ENCODE measurements around the gene PGAP2.

DNA sequence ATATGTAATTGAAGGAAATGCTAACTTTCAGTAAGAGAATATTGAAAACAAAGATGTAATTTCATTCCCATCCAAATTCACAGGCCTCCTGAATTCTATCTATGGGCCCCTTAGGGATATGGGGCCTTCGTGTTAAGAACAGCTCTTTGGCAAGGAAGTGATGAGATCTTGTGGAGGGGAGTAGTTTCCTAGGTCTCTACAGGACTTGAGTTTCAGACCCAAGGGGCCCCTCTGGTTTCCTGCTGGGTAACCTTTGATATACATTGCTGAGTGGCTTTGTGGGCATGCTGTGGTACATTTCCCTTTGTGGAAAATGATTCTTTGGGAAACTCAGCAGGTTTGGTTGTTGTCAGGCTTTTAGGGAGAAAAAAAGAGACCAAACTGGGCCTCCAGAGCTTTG, 53.3 kb downstream of the PGAP2 start:
- TF ChIP-seq, protein P1, sequence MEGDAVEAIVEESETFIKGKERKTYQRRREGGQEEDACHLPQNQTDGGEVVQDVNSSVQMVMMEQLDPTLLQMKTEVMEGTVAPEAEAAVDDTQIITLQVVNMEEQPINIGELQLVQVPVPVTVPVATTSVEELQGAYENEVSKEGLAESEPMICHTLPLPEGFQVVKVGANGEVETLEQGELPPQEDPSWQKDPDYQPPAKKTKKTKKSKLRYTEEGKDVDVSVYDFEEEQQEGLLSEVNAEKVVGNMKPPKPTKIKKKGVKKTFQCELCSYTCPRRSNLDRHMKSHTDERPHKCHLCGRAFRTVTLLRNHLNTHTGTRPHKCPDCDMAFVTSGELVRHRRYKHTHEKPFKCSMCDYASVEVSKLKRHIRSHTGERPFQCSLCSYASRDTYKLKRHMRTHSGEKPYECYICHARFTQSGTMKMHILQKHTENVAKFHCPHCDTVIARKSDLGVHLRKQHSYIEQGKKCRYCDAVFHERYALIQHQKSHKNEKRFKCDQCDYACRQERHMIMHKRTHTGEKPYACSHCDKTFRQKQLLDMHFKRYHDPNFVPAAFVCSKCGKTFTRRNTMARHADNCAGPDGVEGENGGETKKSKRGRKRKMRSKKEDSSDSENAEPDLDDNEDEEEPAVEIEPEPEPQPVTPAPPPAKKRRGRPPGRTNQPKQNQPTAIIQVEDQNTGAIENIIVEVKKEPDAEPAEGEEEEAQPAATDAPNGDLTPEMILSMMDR (IDR thresholded peaks at IDR 0.05; ENCODE audit: low read depth, low read length), result no peak
- TF ChIP-seq POLR2A (IDR thresholded peaks at IDR 0.05; ENCODE audit: extremely low read depth, insufficient read length), result no peak
- no peak for TF ChIP-seq MYC (IDR thresholded peaks at IDR 0.05; ENCODE audit: low read depth, low read length)
- TF ChIP-seq, protein P2, sequence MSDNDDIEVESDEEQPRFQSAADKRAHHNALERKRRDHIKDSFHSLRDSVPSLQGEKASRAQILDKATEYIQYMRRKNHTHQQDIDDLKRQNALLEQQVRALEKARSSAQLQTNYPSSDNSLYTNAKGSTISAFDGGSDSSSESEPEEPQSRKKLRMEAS (IDR thresholded peaks at IDR 0.05; ENCODE audit: low read depth, low read length), result no peak

Measured in NB4 (cell line).